ENCODE results near the gene SPEM3.
A peak's percentile ranks its signal among the peaks of the same experiment; 100 is the strongest.

Gene SPEM3

DNA sequence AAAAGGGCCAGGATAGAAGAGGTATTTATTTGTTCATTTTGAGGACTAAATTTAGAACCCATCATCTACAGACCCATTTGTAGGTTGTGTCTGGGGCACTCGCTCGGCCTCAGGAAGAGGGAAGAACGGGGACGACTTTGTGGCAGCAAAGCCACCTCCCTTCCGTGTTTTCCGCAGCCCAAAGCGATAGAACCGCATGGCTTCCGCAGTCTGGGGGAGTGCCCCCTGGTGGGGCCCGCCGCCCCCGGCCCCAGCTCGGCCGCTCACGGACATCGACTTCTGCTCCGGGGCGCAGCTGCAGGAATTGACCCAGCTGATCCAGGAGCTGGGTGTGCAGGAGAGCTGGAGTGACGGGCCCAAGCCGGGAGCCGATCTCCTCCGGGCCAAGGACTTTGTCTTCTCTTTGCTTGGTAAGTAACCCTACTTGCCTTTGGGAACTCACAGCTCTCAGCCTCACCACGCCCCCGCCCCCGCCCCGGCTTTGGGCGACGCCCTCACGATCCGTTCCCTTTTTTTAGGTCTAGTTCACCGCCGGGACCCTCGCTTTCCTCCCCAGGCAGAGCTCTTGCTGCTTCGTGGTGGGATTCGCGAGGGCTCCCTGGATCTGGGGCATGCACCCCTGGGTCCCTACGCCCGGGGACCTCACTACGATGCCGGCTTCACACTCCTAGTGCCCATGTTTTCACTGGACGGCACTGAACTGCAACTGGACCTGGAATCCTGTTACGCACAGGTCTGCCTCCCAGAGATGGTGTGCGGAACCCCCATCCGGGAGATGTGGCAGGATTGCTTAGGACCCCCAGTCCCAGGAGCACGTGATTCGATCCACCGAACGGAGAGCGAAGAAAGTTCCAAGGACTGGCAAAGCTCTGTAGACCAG lies 7.3 kb downstream of the SPEM3 start:
- H3K36me3 ChIP-seq (ENCODE audit: insufficient read depth, insufficient read length, low read length), result no peaks in the 10 kb centered on the region
- TF ChIP-seq ZNF274 (IDR thresholded peaks at IDR 0.05; ENCODE audit: low read depth, low read length) (no peak), SUZ12 (IDR thresholded peaks at IDR 0.05; ENCODE audit: extremely low read depth, insufficient read depth, insufficient read length) (no peak), YY1 (IDR thresholded peaks at IDR 0.05; ENCODE audit: insufficient read depth, insufficient read length) (no peak)
- peak overlapping the region; percentile 44 for H3K4me3 ChIP-seq (ENCODE audit: insufficient read length, low read depth)
- H3K27me3 ChIP-seq (ENCODE audit: insufficient read depth, insufficient read length), result peaks cover 31% of the 10 kb centered on the region
- no peak for DNase-seq (ENCODE audit: low read depth, low spot score)
- H3K9ac ChIP-seq (ENCODE audit: insufficient read length, low read depth), result peak overlapping the region; percentile 58
- H3K9me3 ChIP-seq (ENCODE audit: insufficient read depth, low read length), result no peaks in the 10 kb centered on the region
- peaks cover 9% of the 10 kb centered on the region for H3K4me1 ChIP-seq (ENCODE audit: insufficient read depth, insufficient read length)

DNA sequence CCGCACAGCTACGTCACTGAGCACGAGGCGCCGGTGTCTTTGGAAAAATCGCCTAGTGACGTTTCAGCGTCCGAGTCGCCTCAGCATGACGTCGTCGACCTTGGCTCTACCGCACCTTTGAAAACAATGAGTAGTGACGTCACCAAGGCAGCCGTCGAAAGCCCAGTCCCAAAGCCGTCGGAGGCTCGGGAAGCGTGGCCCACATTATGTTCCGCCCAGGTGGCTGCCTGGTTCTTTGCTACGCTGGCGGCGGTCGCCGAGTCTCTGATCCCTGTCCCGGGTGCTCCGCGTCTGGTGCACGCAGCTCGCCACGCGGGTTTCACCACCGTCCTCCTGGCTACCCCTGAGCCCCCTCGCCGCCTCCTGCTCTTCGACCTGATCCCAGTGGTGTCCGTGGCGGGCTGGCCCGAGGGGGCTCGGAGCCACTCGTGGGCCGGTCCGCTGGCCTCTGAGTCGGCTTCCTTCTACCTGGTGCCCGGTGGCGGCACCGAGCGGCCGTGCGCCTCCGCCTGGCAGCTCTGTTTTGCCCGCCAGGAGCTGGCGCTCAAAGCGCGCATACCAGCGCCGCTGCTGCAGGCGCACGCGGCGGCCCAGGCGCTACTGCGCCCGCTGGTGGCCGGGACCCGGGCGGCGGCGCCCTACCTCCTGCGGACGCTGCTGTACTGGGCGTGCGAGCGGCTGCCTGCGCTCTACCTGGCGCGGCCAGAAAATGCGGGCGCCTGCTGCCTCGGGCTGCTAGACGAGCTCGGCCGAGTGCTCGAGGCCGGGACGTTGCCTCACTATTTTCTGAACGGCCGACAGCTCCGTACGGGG lies 8.1 kb downstream of the SPEM3 start:
- peaks cover 34% of the 10 kb centered on the region for H3K27me3 ChIP-seq (ENCODE audit: insufficient read depth, insufficient read length)
- peak; percentile 63 for DNase-seq (ENCODE audit: low read depth, low spot score)
- TF ChIP-seq YY1 (IDR thresholded peaks at IDR 0.05; ENCODE audit: insufficient read depth, insufficient read length), result no peak
- no peak for TF ChIP-seq SUZ12 (IDR thresholded peaks at IDR 0.05; ENCODE audit: extremely low read depth, insufficient read depth, insufficient read length)
- TF ChIP-seq ZNF274 (IDR thresholded peaks at IDR 0.05; ENCODE audit: low read depth, low read length), result no peak

DNA sequence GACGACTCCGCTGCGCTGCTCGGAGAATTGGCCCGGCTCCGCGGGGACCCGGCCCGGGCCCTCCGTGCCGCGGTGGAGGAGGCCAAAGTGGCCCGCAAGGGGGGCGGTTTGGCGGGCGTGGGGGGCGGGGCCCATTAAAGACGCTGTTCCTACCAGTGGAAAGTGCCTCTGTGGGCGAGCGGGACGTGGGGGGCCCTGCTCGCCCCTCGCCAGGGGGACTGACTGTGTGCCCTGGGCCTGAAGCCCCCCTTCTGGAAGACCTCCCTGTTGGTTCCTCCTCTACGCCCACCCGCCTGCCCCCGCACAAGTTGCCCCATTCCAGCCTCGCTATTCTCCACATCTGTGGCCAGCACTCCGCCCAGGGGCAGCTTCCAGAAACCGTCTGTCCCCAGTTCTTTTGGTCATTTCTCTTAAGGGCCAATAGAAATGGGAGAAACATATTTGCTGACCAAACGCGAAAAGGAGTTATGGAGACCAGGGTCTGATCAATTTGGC lies 8.8 kb downstream of the SPEM3 start:
- Histone ChIP-seq H3K9ac (ENCODE audit: insufficient read length, low read depth) (peak overlapping the region; percentile 74), H3K36me3 (ENCODE audit: insufficient read depth, insufficient read length, low read length) (no peaks in the 10 kb centered on the region), H3K9me3 (ENCODE audit: insufficient read depth, low read length) (no peaks in the 10 kb centered on the region), H3K27me3 (ENCODE audit: insufficient read depth, insufficient read length) (peaks cover 41% of the 10 kb centered on the region), H3K4me3 (ENCODE audit: insufficient read length, low read depth) (peak overlapping the region; percentile 39), H3K4me1 (ENCODE audit: insufficient read depth, insufficient read length) (peaks cover 9% of the 10 kb centered on the region)
- TF ChIP-seq ZNF274 (IDR thresholded peaks at IDR 0.05; ENCODE audit: low read depth, low read length) (no peak), SUZ12 (IDR thresholded peaks at IDR 0.05; ENCODE audit: extremely low read depth, insufficient read depth, insufficient read length) (no peak), YY1 (IDR thresholded peaks at IDR 0.05; ENCODE audit: insufficient read depth, insufficient read length) (no peak)
- no peak for DNase-seq (ENCODE audit: low read depth, low spot score)

More for the DNA sequence above, 8.1 kb downstream of the SPEM3 start:
- Histone ChIP-seq H3K4me1 (ENCODE audit: insufficient read depth, insufficient read length) (peaks cover 9% of the 10 kb centered on the region), H3K9ac (ENCODE audit: insufficient read length, low read depth) (peak overlapping the region; percentile 74), H3K36me3 (ENCODE audit: insufficient read depth, insufficient read length, low read length) (no peaks in the 10 kb centered on the region), H3K4me3 (ENCODE audit: insufficient read length, low read depth) (peak overlapping the region; percentile 44), H3K9me3 (ENCODE audit: insufficient read depth, low read length) (no peaks in the 10 kb centered on the region)

GRCh38 chr17:7437950-7438614 lies 9.4 kb downstream of the SPEM3 start:
- Histone ChIP-seq H3K9me3 (ENCODE audit: insufficient read depth, low read length) (no peaks in the 10 kb centered on the region), H3K9ac (ENCODE audit: insufficient read length, low read depth) (peak overlapping the region; percentile 74), H3K27me3 (ENCODE audit: insufficient read depth, insufficient read length) (peaks cover 44% of the 10 kb centered on the region), H3K4me3 (ENCODE audit: insufficient read length, low read depth) (peak overlapping the region; percentile 39), H3K36me3 (ENCODE audit: insufficient read depth, insufficient read length, low read length) (no peaks in the 10 kb centered on the region), H3K4me1 (ENCODE audit: insufficient read depth, insufficient read length) (peaks cover 9% of the 10 kb centered on the region)
- no peak for DNase-seq (ENCODE audit: low read depth, low spot score)
- TF ChIP-seq SUZ12 (IDR thresholded peaks at IDR 0.05; ENCODE audit: extremely low read depth, insufficient read depth, insufficient read length) (no peak), ZNF274 (IDR thresholded peaks at IDR 0.05; ENCODE audit: low read depth, low read length) (no peak), YY1 (IDR thresholded peaks at IDR 0.05; ENCODE audit: insufficient read depth, insufficient read length) (no peak)

- TF ChIP-seq SUZ12 (IDR thresholded peaks at IDR 0.05; ENCODE audit: extremely low read depth, insufficient read depth, insufficient read length) (no peak), YY1 (IDR thresholded peaks at IDR 0.05; ENCODE audit: insufficient read depth, insufficient read length) (no peak)
- Histone ChIP-seq H3K4me3 (ENCODE audit: insufficient read length, low read depth) (peak overlapping the region; percentile 37), H3K27me3 (ENCODE audit: insufficient read depth, insufficient read length) (peaks cover 52% of the 10 kb centered on the region), H3K36me3 (ENCODE audit: insufficient read depth, insufficient read length, low read length) (no peaks in the 10 kb centered on the region), H3K9ac (ENCODE audit: insufficient read length, low read depth) (peak overlapping the region; percentile 93), H3K4me1 (ENCODE audit: insufficient read depth, insufficient read length) (peaks cover 9% of the 10 kb centered on the region), H3K9me3 (ENCODE audit: insufficient read depth, low read length) (no peaks in the 10 kb centered on the region)
- DNase-seq (ENCODE audit: low read depth, low spot score), result no peak
These were observed 10.2 kb downstream of the SPEM3 start for GRCh38 chr17:7438656-7439460.

GRCh38 chr17:7439462-7440112 lies 10.9 kb downstream of the SPEM3 start, which contains the start of gene FGF11:
Gene FGF11, plus strand, starts transcription at chr17:7439512. Its CDS starts 109 bp downstream, at chr17:7439621.
- no peak for DNase-seq (ENCODE audit: low read depth, low spot score)
- no peaks in the 10 kb centered on the region for H3K36me3 ChIP-seq (ENCODE audit: insufficient read depth, insufficient read length, low read length)
- H3K9me3 ChIP-seq (ENCODE audit: insufficient read depth, low read length), result no peaks in the 10 kb centered on the region
- H3K4me1 ChIP-seq (ENCODE audit: insufficient read depth, insufficient read length), result peaks cover 9% of the 10 kb centered on the region
- TF ChIP-seq YY1 (IDR thresholded peaks at IDR 0.05; ENCODE audit: insufficient read depth, insufficient read length) (no peak), SUZ12 (IDR thresholded peaks at IDR 0.05; ENCODE audit: extremely low read depth, insufficient read depth, insufficient read length) (no peak)
- H3K4me3 ChIP-seq (ENCODE audit: insufficient read length, low read depth), result peak within 1 kb of the TSS; percentile 81
- peak within 1 kb of the TSS; percentile 93 for H3K9ac ChIP-seq (ENCODE audit: insufficient read length, low read depth)
- H3K27me3 ChIP-seq (ENCODE audit: insufficient read depth, insufficient read length), result peaks cover 60% of the 10 kb centered on the region

Data from NT2/D1 (cell line).